ENCODE data around the gene GIPC3. TPM values are rescaled to one million over a fixed set of nuclear protein-coding genes. Genes with fewer than 3 reads are reported as not detected.
"Not testable (repeated sequence)": the region's sequence is repeated elsewhere in the genome, so short reads cannot be mapped to it uniquely, and the experiment has no call there.

Gene GIPC3
- polyA plus RNA-seq, 1 donor = 1.9 TPM

DNA sequence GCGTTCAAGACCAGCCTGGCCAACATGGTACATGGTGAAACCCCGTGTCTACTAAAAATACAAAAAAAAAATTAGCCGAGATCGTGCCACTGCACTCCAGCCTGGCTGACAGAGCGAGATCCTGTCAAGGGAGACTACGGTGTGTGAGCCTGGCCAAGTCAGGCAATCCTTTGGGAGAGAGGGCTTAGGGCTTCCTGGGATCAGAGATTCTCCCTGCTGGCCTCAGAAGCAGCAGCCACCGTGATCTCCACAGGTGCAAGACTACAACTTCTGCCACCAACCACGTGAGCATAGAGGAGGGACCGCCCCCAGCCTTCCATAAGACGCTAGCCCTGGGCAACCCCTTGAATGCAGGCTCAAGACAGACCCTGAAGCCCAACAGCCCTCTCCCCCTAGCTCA, 35.5 kb upstream of the GIPC3 start:
- DNase-seq = no peak

DNA sequence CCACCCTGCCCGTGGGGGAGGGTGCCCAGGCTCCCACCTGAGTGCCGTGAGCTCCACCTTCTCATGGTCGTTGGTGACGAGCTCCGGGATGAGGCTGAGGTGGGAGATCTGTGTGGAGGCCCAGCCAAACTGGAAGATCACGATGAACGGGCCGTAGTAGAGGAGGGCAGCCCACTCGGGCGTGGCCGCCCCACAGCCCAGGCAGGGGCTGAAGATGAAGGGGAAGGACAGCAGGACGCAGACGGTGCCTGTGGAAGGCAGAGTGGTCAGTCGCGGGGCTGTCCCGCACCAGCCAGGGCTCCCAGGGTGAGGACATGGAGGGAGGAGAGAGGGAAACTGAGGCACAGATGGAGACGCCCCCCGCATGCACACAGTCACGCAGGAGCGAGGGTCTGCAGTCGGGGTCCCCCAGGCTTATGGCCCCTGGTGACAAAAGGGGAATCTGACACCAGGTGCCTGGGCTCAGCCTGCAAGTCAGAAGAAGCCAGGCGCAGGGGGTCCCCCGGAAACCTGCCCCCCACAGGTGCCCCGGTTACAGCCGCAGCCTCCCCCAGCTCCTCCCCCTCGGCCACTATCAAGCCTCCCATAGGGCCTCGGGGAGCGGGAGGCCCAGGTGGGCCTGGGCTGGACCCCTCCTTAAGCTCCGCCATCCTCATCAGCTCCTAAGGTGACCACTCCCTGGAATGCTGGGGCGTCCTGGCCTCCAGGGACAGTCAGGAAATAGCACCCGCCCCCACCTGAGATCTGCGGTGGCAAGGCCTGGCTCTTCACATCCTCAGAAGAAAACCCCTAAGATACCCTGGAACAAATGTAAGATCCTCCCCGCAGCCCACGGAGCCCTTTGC, 34.1 kb upstream of the GIPC3 start:
- DNase-seq = no peak

DNA sequence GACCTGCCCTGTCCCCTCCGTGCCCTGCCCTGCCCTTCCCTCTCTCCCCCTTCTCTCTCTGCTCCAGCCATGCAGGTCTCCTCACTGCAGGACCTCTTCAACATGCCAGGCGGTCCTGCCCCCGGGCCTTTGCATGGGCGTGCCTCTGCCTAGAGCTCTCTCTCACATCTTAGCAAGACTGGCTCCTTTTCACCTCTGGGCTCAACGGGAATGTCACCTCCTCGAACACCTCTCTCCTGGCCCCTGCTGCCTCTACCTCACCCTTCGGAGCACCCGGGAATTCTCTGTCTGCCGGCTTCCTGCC, 33.5 kb upstream of the GIPC3 start:
- no peak for DNase-seq

DNA sequence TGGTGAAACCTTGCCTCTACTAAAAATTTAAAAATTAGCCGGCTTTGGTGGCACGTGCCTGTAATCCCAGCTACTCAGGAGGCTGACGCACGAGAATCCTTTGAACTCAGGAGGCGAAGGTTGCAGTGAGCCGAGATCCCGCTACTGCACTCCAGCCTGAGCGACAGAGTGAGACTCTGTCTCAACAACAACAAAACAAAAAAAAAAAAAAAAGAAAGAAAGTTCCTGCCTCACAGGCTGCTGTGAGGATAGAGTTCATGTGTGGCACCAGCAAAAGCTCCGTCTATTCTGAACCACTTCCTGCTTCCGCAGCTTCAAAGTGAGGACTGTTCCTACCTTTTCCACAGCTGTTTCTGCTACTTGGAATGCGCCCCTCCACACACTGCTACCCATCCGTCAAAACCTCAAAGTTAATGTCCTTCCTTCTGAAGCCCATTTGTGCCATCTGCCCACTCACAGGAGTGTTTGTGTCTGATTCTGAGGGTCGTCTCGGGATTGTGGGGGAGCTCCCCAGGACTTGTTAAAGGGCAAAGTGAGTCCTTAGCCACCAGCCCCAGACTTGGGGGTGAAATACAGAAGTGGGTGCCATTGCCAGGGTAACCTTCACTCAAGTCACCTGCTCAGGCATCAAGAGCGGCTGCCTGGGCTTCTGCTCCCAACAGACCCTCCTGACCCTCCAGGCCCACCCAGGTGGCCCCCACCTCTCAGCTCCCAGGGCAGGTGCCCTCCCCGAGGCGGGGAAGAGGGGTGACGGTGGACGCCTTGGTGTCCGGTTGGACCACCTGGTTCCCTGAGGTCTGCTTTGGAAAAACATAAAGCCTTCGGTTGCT, 30.8 kb upstream of the GIPC3 start:
- DNase-seq = no peak

DNA sequence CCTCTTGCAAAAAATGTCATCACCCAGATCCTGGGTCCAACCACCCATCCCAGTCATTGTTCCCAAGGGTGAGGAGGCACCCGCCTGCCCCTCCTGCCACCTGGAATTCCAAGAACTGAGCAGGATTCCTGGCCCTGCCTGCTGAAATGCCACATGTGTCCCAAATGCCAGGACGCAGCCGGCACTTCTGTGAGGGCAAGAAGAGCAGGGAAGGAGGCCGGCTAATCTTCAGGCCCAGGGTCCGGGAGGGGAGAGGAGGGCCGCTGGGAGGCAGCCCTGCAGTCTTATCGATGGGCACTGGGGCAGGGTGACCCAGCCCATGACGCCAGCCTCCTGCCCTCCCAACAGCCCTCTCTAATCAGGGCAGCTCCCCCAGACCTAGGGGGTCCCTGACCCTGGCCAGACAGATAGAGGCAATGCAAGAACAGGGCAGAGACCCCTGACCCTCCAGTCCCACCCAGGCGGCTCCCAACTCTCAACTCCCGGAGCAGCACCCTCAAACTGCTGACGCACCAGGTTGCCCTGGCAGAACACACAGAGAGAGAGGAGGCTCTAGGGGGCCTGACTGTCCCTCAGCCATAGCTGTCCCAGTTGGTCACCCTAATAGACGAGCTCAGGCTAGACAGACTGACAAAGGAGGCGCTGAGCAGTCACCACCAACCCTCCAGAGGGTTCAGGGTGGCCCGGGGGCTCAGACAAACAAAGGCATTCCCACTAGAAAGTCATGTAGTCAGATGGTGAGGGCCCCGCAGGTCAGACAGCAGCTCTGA, 29.4 kb upstream of the GIPC3 start:
- DNase-seq = no peak

DNA sequence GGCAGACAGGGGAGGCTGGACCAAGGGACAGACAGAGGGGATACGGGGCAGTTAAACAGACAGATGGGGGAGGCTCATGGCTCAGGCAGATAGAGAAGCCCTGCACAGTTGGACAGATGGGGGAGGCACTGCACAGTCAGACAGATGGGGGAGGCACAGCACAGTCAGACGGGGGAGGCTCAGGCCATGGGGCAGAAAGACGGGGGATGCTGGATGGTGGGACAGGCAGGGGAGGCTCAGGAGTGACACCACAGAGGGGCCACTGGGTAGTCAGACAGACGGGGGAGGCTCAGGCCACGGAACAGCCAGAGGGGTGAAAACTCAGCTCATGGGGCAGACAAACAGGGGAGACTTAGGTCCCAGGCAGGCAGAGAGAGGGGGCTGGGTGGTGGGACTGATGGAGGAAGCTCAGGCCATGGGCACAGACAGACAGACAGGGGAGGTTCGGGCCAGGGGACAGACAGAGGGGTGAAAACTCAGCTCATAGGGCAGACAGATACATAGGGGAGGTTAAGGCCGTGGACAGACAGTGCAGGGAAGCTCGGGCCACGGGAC, 28.8 kb upstream of the GIPC3 start:
- DNase-seq = no peak

DNA sequence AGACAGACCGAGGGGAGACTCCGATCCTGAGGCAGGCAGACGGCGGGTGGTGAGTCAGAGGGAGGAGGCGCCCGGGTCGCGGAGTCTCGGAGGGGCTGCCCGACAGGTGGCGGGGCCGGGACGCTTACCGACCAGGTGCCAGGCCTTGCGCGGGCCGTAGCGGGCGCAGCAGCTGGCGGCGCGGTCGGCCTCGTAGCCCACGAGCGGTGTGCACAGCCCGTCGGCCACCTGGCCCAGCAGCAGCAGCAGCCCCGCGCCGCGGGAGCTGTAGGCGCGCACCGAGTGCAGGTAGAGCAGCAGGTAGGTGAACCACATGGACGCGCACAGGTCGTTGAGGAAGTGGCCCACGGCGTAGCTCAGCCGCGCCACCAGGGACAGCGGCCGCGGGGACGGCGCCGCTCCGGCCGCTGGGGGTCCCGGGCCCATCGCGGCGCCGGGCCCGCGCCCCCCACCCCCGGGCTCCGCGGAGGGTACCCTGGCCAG, 28.3 kb upstream of the GIPC3 start:
- DNase-seq = no peak

DNA sequence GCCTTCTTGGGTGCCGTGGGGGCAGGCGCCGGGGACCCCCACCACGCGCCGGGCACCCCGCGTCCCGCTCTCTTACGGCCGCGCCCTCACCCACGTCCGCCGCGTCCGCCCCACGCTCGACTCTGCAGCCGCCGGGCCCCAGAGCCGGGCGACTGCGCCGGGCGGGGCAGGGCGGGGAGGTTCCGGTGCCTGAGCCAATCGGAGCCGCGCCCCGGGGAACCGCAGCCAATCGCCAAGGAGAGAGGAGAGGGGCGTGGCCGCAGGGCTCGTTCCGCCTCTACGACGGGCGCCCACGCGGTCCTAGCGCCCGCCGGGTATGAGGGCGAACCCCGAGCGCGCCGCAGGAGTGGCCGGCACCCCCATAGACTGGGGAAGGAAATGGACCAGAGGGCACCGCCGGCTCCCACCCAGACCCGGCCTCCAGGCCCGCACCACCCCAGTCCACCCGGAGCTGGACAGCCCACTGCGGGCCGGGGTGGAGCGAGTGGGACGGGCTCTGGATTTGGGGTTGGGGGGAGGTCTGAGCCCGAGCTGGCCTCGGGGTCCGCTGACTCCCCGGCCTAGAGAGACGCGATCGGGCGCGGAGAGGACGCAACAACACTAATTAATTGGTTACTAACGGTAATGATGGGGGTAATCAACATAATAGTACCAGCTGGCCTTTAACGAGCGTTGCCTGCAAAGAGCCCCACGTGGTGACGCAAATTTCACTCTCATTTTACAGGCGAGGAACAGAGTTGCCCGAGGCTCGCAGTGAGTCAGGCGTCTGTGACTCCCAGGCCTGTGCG, 27.6 kb upstream of the GIPC3 start, which contains the start of gene MFSD12:
MFSD12 (minus strand) TSS at position 126 of the 788 bp plus-strand sequence. CDS start 183 bp downstream, outside the sequence.
- DNase-seq = peak; percentile 91

DNA sequence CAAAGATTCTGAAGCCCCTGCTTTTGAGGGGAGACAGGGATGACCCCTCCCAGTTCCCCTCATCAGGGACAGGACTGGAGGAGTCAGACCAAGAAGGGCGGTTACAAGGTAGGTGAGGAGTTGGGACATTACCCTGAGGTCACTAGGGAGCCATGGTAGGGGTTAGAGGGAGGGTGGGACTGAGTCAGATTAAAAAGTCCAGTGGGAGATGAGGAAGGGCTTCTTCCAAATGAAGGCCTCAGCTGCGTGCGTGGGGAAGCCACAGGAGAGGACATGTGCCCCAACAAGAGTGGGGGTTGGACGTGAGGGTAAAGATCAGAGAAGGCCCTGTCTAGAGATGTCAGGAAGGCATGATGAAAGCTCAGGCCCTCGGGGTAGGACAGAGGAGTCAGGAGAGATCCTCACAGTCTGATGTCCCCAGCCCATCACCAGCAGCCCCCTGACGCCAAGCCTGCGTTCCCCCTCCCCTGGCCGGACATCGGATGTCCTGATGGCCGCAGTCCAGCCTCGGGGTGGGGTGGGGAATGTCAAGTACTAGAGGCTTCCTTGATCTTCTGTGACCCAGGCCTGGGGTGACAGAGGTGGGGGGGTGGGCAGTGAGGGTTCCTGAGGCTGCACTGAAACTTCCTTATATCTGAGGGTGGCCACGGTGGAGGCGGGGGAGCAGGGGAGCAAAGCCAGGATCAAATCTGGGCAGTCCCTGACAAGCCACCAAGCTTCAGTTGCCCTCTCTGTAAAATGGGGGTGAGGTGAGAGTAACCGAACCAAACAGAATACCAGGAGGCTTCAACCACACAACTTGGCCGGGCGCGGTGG, 21.4 kb upstream of the GIPC3 start:
- DNase-seq = no peak

DNA sequence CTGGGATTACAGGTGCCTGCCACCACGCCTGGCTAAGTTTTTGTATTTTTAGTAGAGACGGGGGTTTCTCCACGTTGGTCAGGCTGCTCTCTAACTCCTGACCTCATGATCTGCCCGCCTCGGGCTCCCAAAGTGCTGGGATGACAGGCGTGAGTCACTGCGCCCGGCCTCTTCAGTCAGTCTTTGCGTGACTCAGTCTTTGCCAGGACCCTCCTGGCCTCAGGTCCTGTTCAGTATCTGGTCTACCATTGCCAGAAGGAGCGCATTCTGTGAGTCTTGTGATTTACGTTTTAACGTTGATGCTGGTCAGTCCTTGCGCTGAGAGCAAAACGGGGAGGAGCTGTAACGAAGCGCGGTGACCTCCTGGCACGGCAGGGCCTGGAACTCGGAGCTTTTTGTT, 20.1 kb upstream of the GIPC3 start:
- no peak for DNase-seq

DNA sequence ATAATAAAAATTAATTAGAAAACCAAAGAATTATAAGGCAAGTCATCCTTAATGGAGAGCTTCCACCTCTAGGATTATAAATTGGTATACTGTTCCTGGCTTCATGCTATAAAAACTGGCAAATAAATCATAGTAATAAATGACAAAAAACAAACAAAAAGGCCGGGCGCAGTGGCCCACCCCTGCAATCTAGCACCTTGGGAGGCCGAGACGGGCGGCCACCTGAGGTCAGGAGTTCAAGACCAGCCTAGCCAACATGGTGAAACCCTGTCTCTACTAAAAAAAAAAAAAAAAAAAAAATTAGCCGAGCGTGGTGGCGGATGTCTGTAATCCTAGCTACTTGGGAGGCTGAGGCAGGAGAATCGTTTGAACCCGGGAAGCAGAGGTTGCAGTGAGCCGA, 15.2 kb upstream of the GIPC3 start:
- DNase-seq = not testable (repeated sequence)

DNA sequence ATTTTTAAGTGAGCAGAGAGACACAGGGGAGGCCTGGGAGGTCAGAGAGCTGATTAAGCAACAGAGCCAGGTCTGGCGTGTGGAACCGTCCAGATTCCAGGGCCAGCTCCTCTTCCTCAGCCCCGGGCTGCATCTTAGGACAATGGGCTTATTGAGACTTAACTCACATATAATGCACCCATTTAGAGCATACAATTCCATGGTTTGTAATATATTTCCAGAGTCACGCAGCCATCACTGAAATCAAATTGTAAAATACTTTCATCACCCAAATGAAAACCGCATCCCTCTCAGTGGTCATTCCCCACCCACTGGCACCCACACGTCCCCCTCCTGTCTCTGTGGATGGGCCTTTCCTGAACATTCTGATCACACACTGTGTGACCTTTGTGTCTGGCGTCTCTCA, 14.7 kb upstream of the GIPC3 start:
- DNase-seq = no peak

DNA sequence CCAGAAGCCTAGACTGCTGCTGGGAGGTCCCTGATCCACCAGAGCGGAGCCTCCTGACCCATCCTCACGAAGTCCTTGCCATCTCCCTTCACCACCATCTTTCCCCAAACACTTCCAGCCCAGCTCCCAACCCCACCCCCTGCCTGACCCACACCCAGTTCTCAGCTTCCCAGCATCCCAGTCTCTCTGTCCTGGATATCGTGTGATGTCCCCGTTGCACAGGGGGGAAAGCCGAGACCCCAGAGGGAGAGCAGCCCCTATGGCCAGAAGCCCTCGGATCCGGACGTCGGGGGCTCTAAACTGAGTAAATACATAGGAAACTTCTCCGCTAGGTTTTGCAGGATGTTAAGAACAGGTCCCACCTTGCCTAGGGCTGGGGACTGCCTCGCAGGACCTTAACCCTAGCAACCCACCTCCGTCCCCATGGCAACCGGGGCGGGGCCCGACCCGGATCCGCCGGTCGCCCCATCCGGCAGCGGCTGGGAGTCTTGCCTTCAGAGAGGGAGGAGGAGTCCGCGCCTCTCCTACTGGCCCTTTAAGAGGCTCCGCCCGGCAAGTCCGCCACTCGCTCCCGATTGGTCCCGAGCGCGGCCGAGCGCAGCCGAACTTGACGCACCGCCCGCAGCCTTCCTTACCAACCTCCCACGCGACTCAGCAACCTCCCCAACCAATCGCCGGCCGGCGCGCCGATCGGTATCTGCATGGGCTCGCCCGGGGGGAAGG, 13.0 kb upstream of the GIPC3 start:
- DNase-seq = peak; percentile 99

DNA sequence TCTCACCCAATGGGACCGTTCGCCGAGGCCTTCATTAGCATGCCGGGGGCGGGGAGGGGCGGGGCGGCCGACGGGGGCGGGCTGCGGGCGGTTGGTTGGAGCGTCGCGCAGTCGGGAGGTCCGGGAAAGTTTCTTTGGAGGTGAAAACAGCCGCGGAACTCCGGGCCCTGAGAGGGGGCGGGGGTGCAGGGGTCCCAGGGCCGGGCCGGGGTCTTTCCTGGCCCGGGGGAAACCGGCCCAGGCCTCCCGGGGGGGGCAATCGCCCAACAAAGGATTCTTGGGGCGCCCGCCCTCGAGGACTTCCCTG, 12.5 kb upstream of the GIPC3 start, which contains the start of gene HMG20B:
HMG20B (plus strand) TSS at position 90 of the 307 bp plus-strand sequence. CDS start 366 bp downstream, outside the sequence.
- no peak for DNase-seq

DNA sequence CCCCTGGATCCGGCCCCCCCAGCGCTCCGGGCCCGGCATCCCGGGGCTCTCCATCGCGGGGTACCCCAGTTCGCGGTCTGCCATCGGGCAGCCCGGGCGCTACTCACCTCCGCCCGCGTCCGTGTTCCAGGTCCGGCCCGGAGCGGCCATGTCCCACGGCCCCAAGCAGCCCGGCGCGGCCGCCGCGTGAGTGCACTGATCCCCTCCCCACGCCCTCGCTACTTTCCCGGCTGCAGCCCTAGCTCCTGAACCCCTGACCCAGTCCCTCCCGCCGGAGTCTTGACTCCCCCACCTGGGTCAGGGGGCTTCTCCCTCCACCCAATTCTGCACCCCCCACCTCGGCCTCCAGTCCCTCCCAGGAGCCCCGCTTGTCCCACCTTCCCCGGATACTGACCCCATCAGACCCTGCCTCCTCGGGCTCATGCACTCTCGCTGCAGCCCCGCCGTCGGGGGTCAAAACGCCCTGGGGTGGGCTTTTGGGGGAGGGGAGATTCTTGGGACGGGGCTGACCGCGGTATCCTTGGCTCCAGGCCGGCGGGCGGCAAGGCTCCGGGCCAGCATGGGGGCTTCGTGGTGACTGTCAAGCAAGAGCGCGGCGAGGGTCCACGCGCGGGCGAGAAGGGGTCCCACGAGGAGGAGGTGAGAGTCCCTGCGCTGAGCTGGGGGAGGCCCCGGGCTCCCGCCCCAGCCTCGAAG, 12.0 kb upstream of the GIPC3 start:
- no peak for DNase-seq

DNA sequence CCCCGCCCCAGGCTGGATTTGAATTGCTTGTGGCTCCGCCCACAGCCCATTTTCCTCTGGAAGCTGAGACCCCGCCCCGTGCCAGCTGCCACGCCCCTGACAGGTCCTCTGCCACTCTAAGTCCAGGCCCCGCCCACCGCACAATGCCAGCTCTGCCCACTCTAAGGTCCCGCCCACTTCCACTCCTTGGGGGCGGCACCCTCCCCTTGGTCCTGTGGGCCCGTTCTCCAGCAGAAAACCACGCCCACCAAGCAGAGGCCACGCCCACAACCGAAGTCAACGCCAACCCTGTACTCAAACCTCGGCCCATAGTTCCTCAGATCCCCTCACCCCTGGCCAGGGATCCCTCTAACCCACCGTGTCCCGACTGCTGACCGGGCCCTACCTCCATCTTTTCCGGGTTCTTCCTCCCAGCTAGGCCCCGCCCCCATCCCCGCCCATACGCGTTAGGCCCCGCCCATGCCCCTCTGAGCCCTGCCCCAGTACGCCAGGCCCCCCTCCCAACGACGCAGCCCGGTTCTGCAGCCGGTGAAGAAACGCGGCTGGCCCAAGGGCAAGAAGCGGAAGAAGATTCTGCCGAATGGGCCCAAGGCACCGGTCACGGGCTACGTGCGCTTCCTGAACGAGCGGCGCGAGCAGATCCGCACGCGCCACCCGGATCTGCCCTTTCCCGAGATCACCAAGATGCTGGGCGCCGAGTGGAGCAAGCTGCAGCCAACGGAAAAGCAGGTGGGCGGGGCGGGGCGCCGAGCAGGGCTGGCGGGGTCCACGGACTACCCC, 11.2 kb upstream of the GIPC3 start:
- peak; percentile 61 for DNase-seq

DNA sequence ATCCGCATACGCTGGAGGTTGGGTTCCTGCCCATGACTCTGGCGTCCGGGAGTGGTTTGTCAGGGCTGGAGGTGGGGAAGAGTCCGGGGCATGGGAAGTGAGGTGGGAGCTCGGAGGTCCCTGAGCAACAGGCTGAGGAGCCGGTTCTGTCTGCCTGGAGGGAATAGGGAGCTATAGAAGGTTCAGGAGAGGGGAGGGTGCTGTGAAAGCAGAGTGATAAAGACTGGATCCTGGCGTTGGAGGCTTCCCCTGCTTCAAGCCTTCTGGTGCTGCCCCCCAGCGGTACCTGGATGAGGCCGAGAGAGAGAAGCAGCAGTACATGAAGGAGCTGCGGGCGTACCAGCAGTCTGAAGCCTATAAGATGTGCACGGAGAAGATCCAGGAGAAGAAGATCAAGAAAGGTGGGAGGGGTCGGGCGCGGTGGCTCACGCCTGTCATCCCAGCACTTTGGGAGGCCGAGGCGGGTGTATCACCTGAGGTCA, 10.0 kb upstream of the GIPC3 start:
- no peak for DNase-seq

All from left kidney (tissue), 2 donors.